Body of pancreas (tissue), 4 donors: Measurements from ENCODE around the gene ACSM5. TPM values are rescaled to one million over a fixed set of nuclear protein-coding genes. Genes with fewer than 3 reads are reported as not detected.
"Not testable (repeated sequence)": the region's sequence is repeated elsewhere in the genome, so short reads cannot be mapped to it uniquely, and the experiment has no call there.

ENCODE experiments used
- ATAC-seq: fragments of 150-250 bp; one replicate; pipeline ENCODE4 v1.9.1; 2016
- DNase-seq, 4 donors: peaks; one replicate each; pipeline ENCODE4 v3.0.0-alpha.2; 2019
- H3K27ac ChIP-seq, 4 donors: fragments of 200-600 bp; sonication (generic); 1 replicate in 3 of 4; 2 replicates in 1 of 4; pipeline versions ENCODE4 v1.5.1 to v1.6.1; 2016 to 2019; ENCODE audit warnings: mild to moderate bottlenecking in 1 of 4, mixed read lengths in 1 of 4, moderate library complexity in 1 of 4
- H3K27me3 ChIP-seq, 2 donors: fragments of 200-600 bp; sonication (generic); one replicate each; pipeline ENCODE4 v1.6.0; 2016; ENCODE audit warnings: mild to moderate bottlenecking in 1 of 2
- H3K36me3 ChIP-seq, 2 donors: fragments of 200-600 bp; sonication (generic); replicated peaks in 1 of 2; 2 replicates each; pipeline ENCODE4 v1.5.1; 2016; ENCODE audit warnings: low read depth in 2 of 2; ENCODE audit not compliant: insufficient read depth in 1 of 2
- H3K4me1 ChIP-seq: fragments of 200-600 bp; sonication (generic); one replicate; pipeline ENCODE4 v1.6.0; 2016
- H3K4me3 ChIP-seq, 2 donors: fragments of 200-600 bp; sonication (generic); 1 replicate in 1 of 2; 2 replicates in 1 of 2; pipeline ENCODE4 v1.5.1; 2016 to 2019
- H3K9me3 ChIP-seq, 3 donors: fragments of 200-600 bp; sonication (generic); 1 replicate in 2 of 3; 2 replicates in 1 of 3; pipeline ENCODE4 v1.5.1; 2016
- POLR2A ChIP-seq, 3 donors: fragments of 450-650 bp; IDR thresholded peaks; one replicate each; pipeline ENCODE4 v1.6.1; 2016; ENCODE audit warnings: antibody characterized with exemption in 3 of 3, mild to moderate bottlenecking in 2 of 3
- WGBS, 2 donors: methylation state at CpG; one replicate each; pipeline ENCODE4 v1.1.5; 2017; 5-methylcytosine and 5-hydroxymethylcytosine counted together
- intact Hi-C: fragments of 100-400 bp; cut with DNase I; formaldehyde crosslinking; loops from one replicate; pipeline ENCODE4 v1.15.1; 2023
- total RNA-seq, 2 donors: library from RNA; depleted of rRNA; stranded (reverse); fragments of >200 nt; gene quantifications; one replicate each; pipeline ENCODE4 v1.1.0, GENCODE V29; 2016
- TF ChIP-seq, protein P1 (sequence below), 7 experiments: fragments of 450-650 bp in 4 of 7; fragments of 200-600 bp in 3 of 7; sonication (generic) in 3 of 7; IDR thresholded peaks; one replicate each; pipeline ENCODE4 v1.5.1; 2016 to 2019; ENCODE audit warnings: antibody characterized with exemption in 7 of 7

The ACSM5 gene
- total RNA-seq, 2 donors from 2014 or later = 2.3 to 11.5 TPM

GRCh38 chr16:20483989-20484388, 74.7 kb downstream of the ACSM5 start:
- DNase-seq, H3K27me3 ChIP-seq, ATAC-seq, H3K27ac ChIP-seq, H3K4me1 ChIP-seq, H3K4me3 ChIP-seq, H3K9me3 ChIP-seq, intact Hi-C loops, H3K36me3 ChIP-seq: not testable (repeated sequence)
- WGBS, 2 donors = 50% methylated on average over 1 of the region's 1 CpG; no CpG with 5 or more reads in 1 of the 2 donors

- intact Hi-C loops = no loop called here
- no peak for ATAC-seq
- WGBS, 2 donors = 48 to 50% methylated on average over 1 of the region's 1 CpG
Observed at GRCh38 chr16:20484726-20485125, 75.4 kb downstream of the ACSM5 start.

DNA sequence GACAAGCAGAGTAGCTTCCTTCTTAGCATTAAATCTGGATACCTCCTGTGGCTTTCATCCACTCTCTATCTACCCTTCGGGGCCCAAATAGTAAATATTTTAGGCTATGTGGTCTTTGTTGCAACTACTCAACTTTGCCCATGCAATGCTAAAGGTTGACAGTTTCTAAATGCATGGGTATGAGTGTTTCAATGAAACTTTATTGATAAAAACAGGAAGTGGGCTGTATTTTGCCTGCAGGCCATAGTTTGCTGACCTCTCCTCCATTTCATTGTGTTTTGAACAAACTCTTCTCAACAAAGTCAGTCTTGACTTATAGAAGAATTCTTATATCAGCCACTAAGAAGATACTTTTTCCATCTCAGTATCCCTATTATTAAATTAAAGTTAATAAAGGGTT, 76.1 kb downstream of the ACSM5 start:
- WGBS, 2 donors = 45 to 55% methylated on average over 1 of the region's 1 CpG
- no peak for DNase-seq

More at GRCh38 chr16:20484726-20485125, 75.4 kb downstream of the ACSM5 start:
- no peak for DNase-seq
- H3K27me3 ChIP-seq = no peaks in the 10 kb centered on the region
- no peak for TF ChIP-seq POLR2A (IDR thresholded peaks at IDR 0.05)
- TF ChIP-seq, protein P1, sequence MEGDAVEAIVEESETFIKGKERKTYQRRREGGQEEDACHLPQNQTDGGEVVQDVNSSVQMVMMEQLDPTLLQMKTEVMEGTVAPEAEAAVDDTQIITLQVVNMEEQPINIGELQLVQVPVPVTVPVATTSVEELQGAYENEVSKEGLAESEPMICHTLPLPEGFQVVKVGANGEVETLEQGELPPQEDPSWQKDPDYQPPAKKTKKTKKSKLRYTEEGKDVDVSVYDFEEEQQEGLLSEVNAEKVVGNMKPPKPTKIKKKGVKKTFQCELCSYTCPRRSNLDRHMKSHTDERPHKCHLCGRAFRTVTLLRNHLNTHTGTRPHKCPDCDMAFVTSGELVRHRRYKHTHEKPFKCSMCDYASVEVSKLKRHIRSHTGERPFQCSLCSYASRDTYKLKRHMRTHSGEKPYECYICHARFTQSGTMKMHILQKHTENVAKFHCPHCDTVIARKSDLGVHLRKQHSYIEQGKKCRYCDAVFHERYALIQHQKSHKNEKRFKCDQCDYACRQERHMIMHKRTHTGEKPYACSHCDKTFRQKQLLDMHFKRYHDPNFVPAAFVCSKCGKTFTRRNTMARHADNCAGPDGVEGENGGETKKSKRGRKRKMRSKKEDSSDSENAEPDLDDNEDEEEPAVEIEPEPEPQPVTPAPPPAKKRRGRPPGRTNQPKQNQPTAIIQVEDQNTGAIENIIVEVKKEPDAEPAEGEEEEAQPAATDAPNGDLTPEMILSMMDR (IDR thresholded peaks at IDR 0.05) = no peak
- H3K9me3 ChIP-seq = no peaks in the 10 kb centered on the region
- H3K4me3 ChIP-seq = no peak overlapping the region
- no peak overlapping the region for H3K27ac ChIP-seq
- H3K36me3 ChIP-seq = no peaks in the 10 kb centered on the region
- no peaks in the 10 kb centered on the region for H3K4me1 ChIP-seq

More for the DNA sequence above, 76.1 kb downstream of the ACSM5 start:
- intact Hi-C loops = no loop called here
- Histone ChIP-seq H3K4me3 (no peak overlapping the region), H3K36me3 (no peaks in the 10 kb centered on the region), H3K27me3 (no peaks in the 10 kb centered on the region), H3K27ac (no peak overlapping the region), H3K9me3 (no peaks in the 10 kb centered on the region), H3K4me1 (no peaks in the 10 kb centered on the region)
- no peak for ATAC-seq
- TF ChIP-seq, protein P1 (IDR thresholded peaks at IDR 0.05) = no peak
- no peak for TF ChIP-seq POLR2A (IDR thresholded peaks at IDR 0.05)

Other genes starting within 250 kb of the ACSM5 start
- over 10,000 TPM; 12,053 to 14,662 TPM for gene GP2, start 82.0 kb upstream of the ACSM5 start, total RNA-seq
- gene UMOD, start 56.8 kb upstream of the ACSM5 start, total RNA-seq = 10 to 100 TPM; 12.7 to 31.3 TPM
- gene PDILT, start 4.8 kb upstream of the ACSM5 start, total RNA-seq = not detected
- not detected for gene ACSM2A, start 42.0 kb downstream of the ACSM5 start, total RNA-seq
- 1 to 10 TPM; 1.3 to 2.3 TPM for gene ACSM2B, start 166.8 kb downstream of the ACSM5 start, total RNA-seq